Myocyte (in vitro differentiated cells): ENCODE data around the gene PRCC. TPM values are rescaled to one million over a fixed set of nuclear protein-coding genes. Genes with fewer than 3 reads are reported as not detected.

Experiments used
- DNase-seq: peaks from one replicate; pipeline ENCODE4 v3.0.0-alpha.2; 2012; ENCODE audit warnings: low read depth
- polyA plus RNA-seq: library from polyadenylated mRNA; unstranded; fragments of >200 nt; gene quantifications from one replicate; pipeline ENCODE4 v1.2.1, GENCODE V29; 2012; ENCODE audit warnings: missing spikeins
- total RNA-seq: library from RNA; depleted of rRNA; stranded (reverse); fragments of >200 nt; gene quantifications from 2 replicates; pipeline ENCODE4 v1.2.3, GENCODE V29; 2014

The PRCC gene
- 50.1 and 52.6 TPM in 2 replicates for total RNA-seq
- polyA plus RNA-seq = 68.2 TPM

- DNase-seq = peak; percentile 100
Measured at GRCh38 chr1:156767101-156767878, at the start of gene PRCC. Gene PRCC (plus strand): TSS chr1:156767535. CDS start chr1:156767772, 237 bp downstream.

GRCh38 chr1:156721131-156721530 is 46.2 kb upstream of the PRCC start:
- no peak for DNase-seq

- no peak for DNase-seq
Measured at GRCh38 chr1:156721535-156721934, 45.8 kb upstream of the PRCC start.

GRCh38 chr1:156725683-156726280 is 41.6 kb upstream of the PRCC start:
- peak; percentile 90 for DNase-seq

- DNase-seq = peak; percentile 76
Measured at GRCh38 chr1:156726549-156727226, 40.6 kb upstream of the PRCC start.

- no peak for DNase-seq
Measured at GRCh38 chr1:156727492-156727891, 39.8 kb upstream of the PRCC start.

- peak; percentile 78 for DNase-seq
Measured at GRCh38 chr1:156727926-156728598, 39.3 kb upstream of the PRCC start, which contains the start of gene METTL25B. Gene METTL25B (plus strand): TSS chr1:156728469. CDS start chr1:156729105, 636 bp downstream.

- peak; percentile 97 for DNase-seq
Measured at GRCh38 chr1:156728599-156729462, 38.5 kb upstream of the PRCC start, which contains the start of gene ISG20L2. Gene ISG20L2 (minus strand): TSS chr1:156728766. CDS start chr1:156727652, 1,114 bp downstream.

GRCh38 chr1:156733989-156734584 is 33.2 kb upstream of the PRCC start:
- DNase-seq = no peak

GRCh38 chr1:156738407-156738806 is 28.9 kb upstream of the PRCC start:
- DNase-seq = no peak

- DNase-seq = no peak
Measured at GRCh38 chr1:156738916-156739315, 28.4 kb upstream of the PRCC start.

- DNase-seq = no peak
Measured at GRCh38 chr1:156740237-156740740, 27.0 kb upstream of the PRCC start.

- DNase-seq = peak; percentile 100
Measured at GRCh38 chr1:156740741-156741480, 26.4 kb upstream of the PRCC start, which contains the start of gene MRPL24. Gene MRPL24 (minus strand): TSS chr1:156741088. CDS start chr1:156738704, 2,384 bp downstream.

GRCh38 chr1:156741481-156741983 is 25.8 kb upstream of the PRCC start:
- no peak for DNase-seq

- no peak for DNase-seq
Measured at GRCh38 chr1:156742017-156742416, 25.3 kb upstream of the PRCC start.

GRCh38 chr1:156742801-156743200 is 24.5 kb upstream of the PRCC start:
- DNase-seq = no peak

GRCh38 chr1:156743367-156744302 is 23.7 kb upstream of the PRCC start:
- DNase-seq = no peak

- DNase-seq = no peak
Measured at GRCh38 chr1:156744344-156744743, 23.0 kb upstream of the PRCC start.
